KMS-11 (cell line): Measurements from ENCODE around the gene ZSCAN26.

Experiments
- H2AFZ ChIP-seq: fragments of 200-600 bp; sonication (generic); 2 replicates; pipeline ENCODE4 v1.6.1; 2016; ENCODE audit warnings: antibody characterized with exemption, mixed run types, low read depth
- H3K27ac ChIP-seq: fragments of 200-600 bp; sonication (generic); 2 replicates; pipeline ENCODE4 v1.6.1; 2016; ENCODE audit warnings: mild to moderate bottlenecking, mixed run types
- H3K27me3 ChIP-seq: fragments of 200-600 bp; sonication (generic); 2 replicates; pipeline ENCODE4 v1.6.1; 2017; ENCODE audit warnings: mild to moderate bottlenecking, low read depth, mixed run types, moderate library complexity; ENCODE audit not compliant: insufficient read depth
- H3K36me3 ChIP-seq: fragments of 200-600 bp; sonication (generic); 2 replicates; pipeline ENCODE4 v1.6.1; 2017; ENCODE audit warnings: mild to moderate bottlenecking, mixed run types; ENCODE audit not compliant: insufficient read depth
- H3K4me1 ChIP-seq: fragments of 200-600 bp; sonication (generic); 2 replicates; pipeline ENCODE4 v1.6.1; 2016; ENCODE audit warnings: mild to moderate bottlenecking, low read depth, mixed run types; ENCODE audit not compliant: poor library complexity, severe bottlenecking
- H3K4me2 ChIP-seq: fragments of 200-600 bp; sonication (generic); 2 replicates; pipeline ENCODE4 v1.7.0; 2016; ENCODE audit warnings: mild to moderate bottlenecking, mixed run types
- H3K4me3 ChIP-seq: fragments of 200-600 bp; sonication (generic); IDR thresholded peaks from 2 replicates; pipeline ENCODE4 v1.6.1; 2017; ENCODE audit warnings: low read depth, low read length, mixed read lengths; ENCODE audit not compliant: insufficient read depth
- H3K79me2 ChIP-seq: fragments of 200-600 bp; sonication (generic); 2 replicates; pipeline ENCODE4 v1.6.1; 2016; ENCODE audit warnings: low read depth, mixed run types; ENCODE audit not compliant: insufficient read depth
- H3K9ac ChIP-seq: fragments of 200-600 bp; sonication (generic); 2 replicates; pipeline ENCODE4 v1.6.1; 2016; ENCODE audit warnings: mild to moderate bottlenecking, mixed run types
- H4K20me1 ChIP-seq: fragments of 200-600 bp; sonication (generic); 2 replicates; pipeline ENCODE4 v1.6.1; 2016; ENCODE audit warnings: mild to moderate bottlenecking, mixed run types; ENCODE audit not compliant: insufficient read depth
- CTCF ChIP-seq: fragments of 200-600 bp; sonication (generic); conservative IDR thresholded peaks from 2 replicates; pipeline ENCODE4 v1.6.1; 2017; ENCODE audit warnings: low read depth, mild to moderate bottlenecking, antibody characterized with exemption, low read length, moderate library complexity, mixed read lengths

Gene ZSCAN26

GRCh38 chr6:28235912-28236452, 31.0 kb upstream of the ZSCAN26 start:
- no peak for TF ChIP-seq CTCF
- no peak overlapping the region for H2AFZ ChIP-seq

GRCh38 chr6:28239636-28240035, 27.3 kb upstream of the ZSCAN26 start:
- Histone ChIP-seq H3K4me1 (peaks cover 18% of the 10 kb centered on the region), H3K4me3 (no peak overlapping the region), H3K4me2 (no peak overlapping the region), H4K20me1 (no peaks in the 10 kb centered on the region), H3K9ac (no peak overlapping the region), H3K27ac (peak overlapping the region; percentile 18; the same call in 1 of the 2 replicates), H2AFZ (no peak overlapping the region), H3K36me3 (no peaks in the 10 kb centered on the region), H3K27me3 (no peaks in the 10 kb centered on the region), H3K79me2 (no peaks in the 10 kb centered on the region)
- TF ChIP-seq CTCF = no peak

More at GRCh38 chr6:28235912-28236452, 31.0 kb upstream of the ZSCAN26 start:
- Histone ChIP-seq H3K4me2 (no peak overlapping the region), H3K4me3 (no peak overlapping the region), H3K27ac (no peak overlapping the region), H3K9ac (no peak overlapping the region), H3K27me3 (no peaks in the 10 kb centered on the region), H3K79me2 (no peaks in the 10 kb centered on the region), H3K36me3 (no peaks in the 10 kb centered on the region), H4K20me1 (no peaks in the 10 kb centered on the region), H3K4me1 (peaks cover 18% of the 10 kb centered on the region)

GRCh38 chr6:28240471-28240870, 26.5 kb upstream of the ZSCAN26 start:
- no peak overlapping the region for H3K4me2 ChIP-seq
- TF ChIP-seq CTCF = no peak
- H3K4me3 ChIP-seq = no peak overlapping the region
- H4K20me1 ChIP-seq = no peaks in the 10 kb centered on the region
- H3K79me2 ChIP-seq = no peaks in the 10 kb centered on the region
- no peak overlapping the region for H3K9ac ChIP-seq
- H3K4me1 ChIP-seq = peaks cover 18% of the 10 kb centered on the region
- no peaks in the 10 kb centered on the region for H3K27me3 ChIP-seq
- H3K36me3 ChIP-seq = no peaks in the 10 kb centered on the region
- H3K27ac ChIP-seq = no peak overlapping the region
- no peak overlapping the region for H2AFZ ChIP-seq

GRCh38 chr6:28243946-28244345, 23.0 kb upstream of the ZSCAN26 start:
- Histone ChIP-seq H3K27me3 (no peaks in the 10 kb centered on the region), H2AFZ (no peak overlapping the region), H3K36me3 (no peaks in the 10 kb centered on the region), H3K27ac (no peak overlapping the region), H3K4me3 (no peak overlapping the region), H3K79me2 (no peaks in the 10 kb centered on the region), H3K9ac (no peak overlapping the region), H3K4me2 (no peak overlapping the region), H3K4me1 (peaks cover 17% of the 10 kb centered on the region), H4K20me1 (no peaks in the 10 kb centered on the region)
- no peak for TF ChIP-seq CTCF
